GM11168 (cell line): Measurements from ENCODE around the gene NUB1.
"Not testable (repeated sequence)": the region's sequence is repeated elsewhere in the genome, so short reads cannot be mapped to it uniquely, and the experiment has no call there.

ENCODE experiments used
- in situ Hi-C: fragments of 300-500 bp; cut with MboI; formaldehyde crosslinking; loops from one replicate; pipeline ENCODE4 v1.12.0; 2022; ENCODE audit warnings: low sequenced_read_pairs; ENCODE audit not compliant: unreplicated experiment

NUB1 gene, protein sequence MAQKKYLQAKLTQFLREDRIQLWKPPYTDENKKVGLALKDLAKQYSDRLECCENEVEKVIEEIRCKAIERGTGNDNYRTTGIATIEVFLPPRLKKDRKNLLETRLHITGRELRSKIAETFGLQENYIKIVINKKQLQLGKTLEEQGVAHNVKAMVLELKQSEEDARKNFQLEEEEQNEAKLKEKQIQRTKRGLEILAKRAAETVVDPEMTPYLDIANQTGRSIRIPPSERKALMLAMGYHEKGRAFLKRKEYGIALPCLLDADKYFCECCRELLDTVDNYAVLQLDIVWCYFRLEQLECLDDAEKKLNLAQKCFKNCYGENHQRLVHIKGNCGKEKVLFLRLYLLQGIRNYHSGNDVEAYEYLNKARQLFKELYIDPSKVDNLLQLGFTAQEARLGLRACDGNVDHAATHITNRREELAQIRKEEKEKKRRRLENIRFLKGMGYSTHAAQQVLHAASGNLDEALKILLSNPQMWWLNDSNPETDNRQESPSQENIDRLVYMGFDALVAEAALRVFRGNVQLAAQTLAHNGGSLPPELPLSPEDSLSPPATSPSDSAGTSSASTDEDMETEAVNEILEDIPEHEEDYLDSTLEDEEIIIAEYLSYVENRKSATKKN

GRCh38 chr7:151341357-151342101 is at the start of gene NUB1:
Gene NUB1, plus strand, starts transcription at chr7:151341812. Its CDS starts 3,538 bp downstream, at chr7:151345350.
- in situ Hi-C loops = no loop called here

DNA sequence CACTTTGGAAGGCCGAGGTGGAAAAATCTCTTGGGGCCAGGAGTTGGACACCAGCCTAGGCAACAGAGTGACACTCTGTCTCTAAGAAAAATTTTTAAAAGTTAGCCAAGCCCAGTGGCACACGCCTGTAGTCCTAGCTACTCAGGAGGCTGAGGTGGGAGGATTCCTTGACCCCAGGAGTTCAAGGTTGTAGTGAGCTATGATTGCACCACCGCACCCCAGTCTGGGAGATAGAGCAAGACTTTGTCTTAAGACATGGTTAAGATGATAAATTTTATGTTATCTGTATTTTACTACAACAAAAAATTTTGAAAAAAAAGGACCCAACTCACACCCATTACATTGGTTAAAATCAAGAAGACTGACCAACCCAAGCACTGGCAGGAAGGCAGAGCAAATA is 48.8 kb upstream of the NUB1 start:
- in situ Hi-C loops = no loop called here

GRCh38 chr7:151296202-151296992 is 45.2 kb upstream of the NUB1 start:
- in situ Hi-C loops = no loop called here

GRCh38 chr7:151298765-151299164 is 42.8 kb upstream of the NUB1 start:
- in situ Hi-C loops = no loop called here

DNA sequence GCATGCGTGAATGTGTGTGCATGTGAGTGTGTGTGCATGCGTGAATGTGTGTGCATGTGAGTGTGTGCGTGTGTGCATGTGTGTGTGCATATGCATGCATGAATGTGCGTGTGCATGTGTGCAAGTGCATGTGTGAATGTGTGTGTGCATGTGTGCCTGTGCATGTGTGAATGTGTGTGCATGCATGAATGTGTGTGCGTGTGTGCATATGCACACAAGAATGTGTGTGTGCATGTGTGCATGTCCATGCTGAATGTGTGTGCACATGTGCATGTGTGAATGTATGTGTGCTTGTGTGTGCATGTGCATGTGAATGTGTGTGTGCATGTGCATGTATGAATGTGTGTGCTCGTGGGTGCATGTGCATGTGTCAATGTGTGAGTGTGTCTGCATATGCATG is 42.1 kb upstream of the NUB1 start:
- in situ Hi-C loops = no loop called here

DNA sequence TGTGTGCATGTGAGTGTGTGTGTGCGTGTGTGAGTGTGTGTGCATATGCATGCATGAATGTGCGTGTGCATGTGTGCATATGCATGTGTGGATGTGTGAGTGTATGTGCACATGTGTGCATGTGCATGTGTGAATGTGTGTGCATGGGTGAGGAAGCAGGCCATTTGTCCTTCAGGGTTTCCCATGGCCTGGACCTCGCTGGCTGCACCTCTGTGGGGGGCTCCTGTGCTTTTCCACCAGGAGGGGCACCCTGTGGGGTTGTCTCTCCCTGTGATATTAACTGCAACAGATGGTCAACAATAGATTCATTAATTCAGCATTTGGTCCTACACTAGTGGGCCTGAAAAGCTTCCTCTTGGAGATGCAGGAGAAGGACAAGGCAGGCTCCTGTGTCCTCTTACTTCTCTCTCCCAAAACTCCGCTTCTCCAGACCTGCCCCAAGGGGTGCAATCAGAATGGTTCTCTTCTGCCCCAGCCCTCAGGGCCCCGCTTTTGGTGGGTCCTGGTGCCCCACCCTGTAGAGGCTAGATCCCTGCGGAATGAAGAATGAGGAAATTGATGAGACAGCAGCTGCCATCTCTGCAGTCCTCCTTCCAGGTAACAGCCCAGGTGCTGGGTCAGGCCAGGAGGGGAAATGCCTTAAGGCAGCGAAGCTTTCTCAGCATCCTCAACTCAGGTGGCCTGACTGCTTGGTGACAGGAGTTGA is 41.5 kb upstream of the NUB1 start:
- in situ Hi-C loops = no loop called here

- in situ Hi-C loops = no loop called here
Measured at GRCh38 chr7:151301471-151302462, 39.8 kb upstream of the NUB1 start.

DNA sequence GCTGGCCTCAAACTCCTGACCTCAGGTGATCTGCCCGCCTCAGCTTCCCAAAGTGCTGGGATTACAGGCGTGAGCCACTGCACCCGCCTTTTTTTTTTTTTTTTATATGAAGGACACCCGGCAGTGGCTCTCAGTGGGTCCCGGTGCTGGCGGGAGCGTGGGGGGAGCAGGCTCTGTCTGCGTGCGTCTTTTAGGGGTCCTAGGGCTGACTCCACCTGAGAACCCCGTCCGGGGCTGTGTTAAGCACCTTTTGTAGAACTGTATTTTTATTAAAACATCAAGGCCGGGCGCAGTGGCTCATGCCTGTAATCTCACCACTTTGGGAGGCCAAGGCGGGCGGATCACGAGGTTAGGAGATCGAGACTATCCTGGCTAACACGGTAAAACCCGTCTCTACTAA is 37.4 kb upstream of the NUB1 start:
- in situ Hi-C loops = not testable (repeated sequence)

- in situ Hi-C loops = loop anchor here (5.0 kb wide), 1 partner anchor 52 kb away; no protein-coding TSS in a partner anchor
Measured at GRCh38 chr7:151304856-151305255, 36.8 kb upstream of the NUB1 start.

- in situ Hi-C loops = loop anchor here (5.0 kb wide), 1 partner anchor 51 kb away; no protein-coding TSS in a partner anchor
Measured at GRCh38 chr7:151306374-151306773, 35.2 kb upstream of the NUB1 start.

DNA sequence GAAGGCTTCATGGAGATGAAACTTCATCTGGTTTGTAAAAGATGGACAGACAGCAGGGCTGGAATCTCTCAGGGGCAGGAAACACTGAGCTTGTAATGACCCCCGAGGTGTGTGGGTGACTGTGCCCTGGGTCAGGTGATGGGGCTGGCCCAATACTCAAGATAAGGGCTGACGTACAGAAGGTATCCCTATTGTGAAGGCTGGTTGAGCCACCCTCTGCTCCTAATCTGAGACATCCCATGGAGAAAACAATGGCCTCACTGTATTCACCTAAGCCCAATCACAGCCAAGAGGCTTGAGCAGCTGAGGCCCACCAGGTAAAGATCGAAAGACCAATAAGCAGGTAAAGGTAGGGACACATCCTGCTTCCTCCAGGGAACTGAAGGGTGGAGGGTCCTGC is 34.8 kb upstream of the NUB1 start:
- in situ Hi-C loops = loop anchor here (5.0 kb wide), 1 partner anchor 50 kb away; no protein-coding TSS in a partner anchor

- in situ Hi-C loops = loop anchor here (5.0 kb wide), 1 partner anchor 50 kb away; no protein-coding TSS in a partner anchor
Measured at GRCh38 chr7:151307536-151307935, 34.1 kb upstream of the NUB1 start.

DNA sequence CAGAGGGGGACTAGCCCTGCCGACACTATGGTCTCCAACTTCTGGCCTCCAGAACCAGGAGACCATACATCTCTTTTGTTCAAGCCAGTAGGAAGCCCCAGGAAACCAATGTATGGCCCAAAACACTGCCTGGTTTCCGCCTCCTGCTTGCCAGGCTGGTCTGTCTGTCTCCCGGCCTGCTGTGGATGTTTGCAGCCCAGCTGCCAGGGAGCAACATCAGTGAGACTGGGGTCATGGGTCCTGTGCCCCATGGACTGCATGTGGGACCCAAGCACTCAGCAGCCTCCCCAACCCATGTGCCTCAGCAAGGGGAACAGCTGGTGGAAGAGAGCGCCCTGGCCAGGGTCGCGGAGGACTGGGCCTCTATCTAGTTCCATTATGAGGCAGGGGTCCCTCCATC is 33.4 kb upstream of the NUB1 start:
- in situ Hi-C loops = loop anchor here (5.0 kb wide), 1 partner anchor 49 kb away; no protein-coding TSS in a partner anchor

DNA sequence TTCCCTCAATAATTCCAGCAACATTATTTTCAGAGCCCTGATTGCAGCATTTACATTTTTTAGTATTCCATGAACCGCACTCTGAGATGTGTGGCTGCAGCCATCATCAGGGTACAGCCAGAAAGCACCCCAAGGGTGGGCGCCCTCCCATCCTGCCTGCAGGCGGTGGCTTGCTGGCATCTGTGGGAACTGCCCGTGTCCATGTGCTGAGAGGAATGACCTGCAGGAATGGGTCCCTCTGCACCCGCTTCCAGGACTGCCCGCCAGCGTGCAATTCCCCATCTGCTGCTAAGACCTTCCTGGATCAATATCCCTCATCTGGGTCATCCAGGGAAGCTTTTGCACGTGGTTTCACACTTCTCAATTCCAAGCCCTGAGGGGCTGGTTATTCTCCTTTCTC is 32.8 kb upstream of the NUB1 start:
- in situ Hi-C loops = loop anchor here (5.0 kb wide), 1 partner anchor 49 kb away; no protein-coding TSS in a partner anchor

DNA sequence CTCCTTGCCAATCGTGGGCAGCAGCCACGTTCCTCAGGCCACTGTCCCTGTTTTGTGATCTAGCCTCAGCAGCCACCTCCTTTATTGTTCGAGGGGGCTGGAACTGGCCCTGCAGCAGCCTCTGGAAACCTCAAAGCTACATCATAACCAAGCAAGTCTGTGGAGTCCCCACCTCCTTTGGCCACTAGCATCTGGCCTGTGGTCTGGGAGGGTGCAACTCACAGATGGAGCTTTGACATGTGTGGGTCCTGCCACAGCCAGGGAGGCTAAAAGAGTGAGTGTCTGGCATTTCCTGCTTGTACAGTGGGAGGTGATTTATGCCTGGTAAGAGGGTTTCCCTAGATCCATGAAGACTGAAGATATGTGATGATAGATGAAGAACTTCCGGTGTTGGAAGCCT is 32.3 kb upstream of the NUB1 start:
- in situ Hi-C loops = loop anchor here (5.0 kb wide), 1 partner anchor 48 kb away; no protein-coding TSS in a partner anchor

DNA sequence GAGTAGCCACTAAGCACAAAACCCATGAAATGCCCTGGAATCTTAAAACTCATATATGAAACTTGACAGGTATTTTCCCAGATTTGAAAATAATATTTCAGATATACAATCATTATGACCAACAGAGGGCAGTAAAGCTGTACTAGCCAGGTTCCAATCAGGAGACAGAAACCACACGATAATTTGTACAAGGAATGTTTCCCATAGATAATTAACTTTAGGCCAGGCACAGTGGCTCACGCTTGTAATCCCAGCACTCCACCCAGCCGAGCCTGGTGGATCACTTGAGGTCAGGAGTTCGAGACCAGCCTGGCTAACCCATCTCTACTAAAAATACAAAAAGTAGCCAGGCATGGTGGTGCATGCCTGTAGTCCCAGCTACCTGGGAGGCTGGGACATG is 31.0 kb upstream of the NUB1 start:
- in situ Hi-C loops = no loop called here

DNA sequence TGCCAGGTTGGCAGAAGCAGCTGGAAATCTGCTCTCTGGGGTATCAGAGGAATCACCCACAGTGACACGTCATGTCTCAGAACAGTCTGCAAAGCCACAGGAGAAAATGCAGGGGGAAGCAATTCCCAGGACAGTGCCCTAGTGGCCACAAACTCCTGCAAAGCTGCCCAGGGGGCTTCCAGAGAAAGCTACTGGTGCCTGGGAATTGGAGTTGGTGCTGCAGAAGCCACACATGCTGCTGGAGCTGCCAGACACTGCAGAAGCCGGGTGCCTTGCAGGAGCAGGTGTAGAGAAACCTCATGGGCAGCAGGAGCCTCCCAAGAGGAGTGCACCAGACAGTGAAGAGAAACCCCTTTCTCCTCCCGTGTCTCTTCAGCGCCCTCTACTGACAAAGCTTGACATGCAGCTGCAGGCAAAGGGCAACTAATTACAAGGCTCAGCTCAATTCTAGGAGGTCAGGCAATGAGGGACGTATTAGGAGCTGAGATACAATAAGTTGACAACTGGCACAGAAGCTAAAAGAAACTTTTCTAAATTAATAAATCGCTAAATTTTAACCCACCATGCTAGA is 30.2 kb upstream of the NUB1 start:
- in situ Hi-C loops = no loop called here

- in situ Hi-C loops = no loop called here
Measured at GRCh38 chr7:151312356-151312755, 29.3 kb upstream of the NUB1 start.
